HG02884 (cell line): ENCODE results near the gene TGM1.
A peak's percentile ranks its signal among the peaks of the same experiment; 100 is the strongest.

ENCODE experiments used
- ATAC-seq: cut with Tn5 transposase; IDR thresholded peaks from one replicate; pipeline ENCODE4 v1.9.1; 2021; ENCODE audit warnings: mild to moderate bottlenecking, moderate library complexity; ENCODE audit not compliant: unreplicated experiment

Gene TGM1

DNA sequence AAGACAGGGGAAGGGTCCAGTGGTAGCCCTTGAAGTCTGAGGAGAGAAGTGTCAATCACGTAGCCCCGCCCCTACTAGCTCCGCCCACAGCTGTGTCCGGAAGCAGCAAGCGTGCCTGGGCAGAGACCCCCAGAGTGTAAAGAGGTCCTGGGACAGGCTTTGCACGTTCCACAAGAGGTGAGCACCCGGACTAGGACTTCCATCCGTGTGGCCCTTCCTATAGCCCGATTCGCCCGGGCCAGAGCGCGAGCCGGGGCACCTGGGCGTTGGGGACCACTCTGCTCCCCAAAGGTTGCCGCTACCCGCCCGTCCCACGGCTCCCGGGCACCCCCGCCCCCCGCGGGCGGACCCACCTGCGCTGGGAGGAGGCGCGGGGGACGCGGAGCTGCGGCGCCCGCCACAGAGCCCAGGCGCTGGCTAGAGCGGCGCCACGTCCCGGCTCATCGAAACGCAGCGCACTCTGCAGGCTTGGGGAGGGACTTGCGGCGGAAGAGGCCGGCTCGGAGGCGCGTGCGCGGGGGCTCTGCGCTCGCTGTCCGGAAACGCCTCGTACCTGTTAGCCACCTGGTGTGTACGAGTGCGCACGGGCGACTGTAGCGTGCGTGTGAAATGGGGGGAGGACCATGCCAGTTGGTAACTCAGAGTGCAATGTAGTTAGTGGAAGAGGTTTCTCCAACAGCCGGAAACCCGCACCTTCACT, 8.3 kb upstream of the TGM1 start, which contains the start of gene RABGGTA:
RABGGTA (minus strand) TSS at position 464 of the 700 bp plus-strand sequence. CDS start 482 bp downstream, outside the sequence.
- ATAC-seq = peak; percentile 86

DNA sequence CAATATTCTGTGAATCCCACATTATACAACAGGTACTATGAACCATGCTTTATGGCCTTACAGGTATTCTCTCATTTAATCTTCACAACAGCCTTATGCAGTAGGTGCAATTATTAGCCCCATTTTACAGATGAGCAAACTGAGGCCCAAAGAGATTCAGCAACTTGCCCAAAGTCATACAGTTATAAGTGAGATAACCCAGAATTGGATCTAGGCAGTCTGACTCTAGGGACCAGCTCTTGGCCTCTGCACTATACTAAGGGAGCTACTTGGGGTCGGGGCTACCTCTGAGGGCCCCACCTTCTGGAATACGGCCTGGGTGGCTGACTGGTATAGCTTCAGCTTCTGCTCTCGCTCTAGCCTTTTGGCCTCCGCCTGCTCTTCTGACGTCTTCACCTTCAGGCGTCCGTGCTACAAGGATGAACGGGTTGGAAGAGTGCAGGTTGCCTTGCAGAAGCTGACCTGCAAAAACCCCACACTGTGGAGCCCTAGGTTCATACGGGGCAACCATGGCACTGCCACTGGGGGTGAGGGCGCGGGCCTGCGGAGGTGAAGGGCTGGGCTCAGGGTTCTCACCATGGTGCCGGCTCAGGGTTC, 7.7 kb upstream of the TGM1 start:
- no peak for ATAC-seq

DNA sequence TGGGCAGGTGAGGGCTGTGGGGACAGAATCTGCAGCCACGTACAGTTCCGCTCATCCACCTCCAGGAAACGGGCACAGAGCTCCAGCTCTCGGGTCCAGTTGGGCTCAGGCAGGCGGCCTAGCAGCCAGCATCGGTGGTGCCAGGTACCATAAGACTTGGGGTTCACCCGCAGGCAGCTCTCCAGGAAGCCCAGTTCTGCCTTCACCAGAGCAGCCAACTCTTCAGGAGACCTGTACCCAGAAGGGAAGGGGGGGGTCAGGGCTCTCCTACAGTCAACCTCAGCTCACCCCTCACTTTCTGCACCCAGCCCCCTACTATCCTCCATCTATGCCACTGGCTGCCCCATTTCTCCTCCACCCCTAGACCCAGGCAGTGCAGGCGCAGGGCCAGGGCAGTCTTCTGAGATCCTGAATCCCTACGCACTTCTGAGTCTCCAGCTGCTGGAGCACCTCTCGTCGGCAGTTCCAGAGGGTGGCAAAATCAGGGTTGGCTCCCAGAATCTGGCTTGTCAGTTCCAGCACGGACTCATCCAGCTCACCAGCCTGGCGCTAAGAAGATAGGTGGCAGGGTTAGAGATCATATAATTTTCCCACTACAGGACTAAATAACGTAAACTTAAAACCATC, 7.0 kb upstream of the TGM1 start:
- ATAC-seq = no peak

DNA sequence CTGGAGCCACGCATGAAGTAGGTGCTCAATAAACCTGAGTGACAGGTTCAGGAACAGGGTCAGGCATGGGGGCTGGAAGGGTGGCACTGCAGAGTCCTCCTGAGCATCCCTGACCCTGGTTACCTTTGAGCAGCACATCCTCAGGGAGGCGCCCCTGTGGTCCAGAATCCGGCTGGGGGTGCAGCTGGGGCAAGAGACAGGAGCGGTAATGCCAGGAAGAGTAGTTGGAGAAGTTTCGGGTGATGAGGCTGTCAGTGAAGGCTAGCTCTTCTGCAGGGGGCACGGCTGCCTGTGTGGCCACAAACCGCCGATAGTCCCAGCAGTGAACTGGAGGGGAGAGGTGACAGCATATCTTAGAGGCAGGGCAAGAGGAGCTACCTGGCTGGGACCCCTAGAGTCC, 6.4 kb upstream of the TGM1 start:
- no peak for ATAC-seq

DNA sequence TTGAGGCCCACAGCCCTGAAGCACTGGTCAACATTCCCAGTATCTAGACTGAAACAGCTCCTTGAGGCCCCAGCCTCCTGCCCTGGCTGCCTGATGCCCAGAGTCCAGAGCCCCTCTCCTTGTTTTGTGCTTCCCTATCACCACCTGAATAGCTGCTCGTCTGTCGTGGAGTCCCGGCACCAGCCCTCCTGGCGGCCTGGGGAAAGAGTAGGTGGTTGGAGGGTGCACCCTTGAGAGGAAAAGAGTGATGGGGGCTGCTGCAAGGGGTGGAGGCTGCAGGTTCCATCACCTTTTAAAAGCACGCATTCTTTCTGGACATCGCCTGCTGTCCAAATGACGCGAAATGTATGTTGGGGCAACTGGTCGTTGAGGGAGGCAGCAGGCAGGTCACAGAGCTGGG, 5.2 kb upstream of the TGM1 start:
- no peak for ATAC-seq

DNA sequence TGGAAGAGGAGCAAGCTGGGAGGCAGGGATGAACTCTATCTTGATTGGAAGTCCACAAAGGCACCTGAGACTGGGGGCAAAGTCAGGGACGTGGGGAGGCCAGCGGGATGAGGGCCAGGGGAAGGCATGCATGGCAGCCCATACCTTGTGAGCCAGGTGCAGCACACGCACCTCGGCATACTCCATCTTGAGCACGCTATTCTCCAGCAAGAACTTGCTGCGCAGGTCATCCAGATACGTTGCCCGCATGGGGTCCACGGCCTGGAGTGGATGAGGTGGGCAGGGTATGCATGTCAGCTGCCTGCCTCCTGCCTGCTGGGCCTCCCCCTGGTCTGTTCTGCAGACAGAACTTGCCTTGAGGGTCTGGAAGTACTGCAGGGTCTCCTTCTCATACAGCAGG, 4.5 kb upstream of the TGM1 start:
- no peak for ATAC-seq

DNA sequence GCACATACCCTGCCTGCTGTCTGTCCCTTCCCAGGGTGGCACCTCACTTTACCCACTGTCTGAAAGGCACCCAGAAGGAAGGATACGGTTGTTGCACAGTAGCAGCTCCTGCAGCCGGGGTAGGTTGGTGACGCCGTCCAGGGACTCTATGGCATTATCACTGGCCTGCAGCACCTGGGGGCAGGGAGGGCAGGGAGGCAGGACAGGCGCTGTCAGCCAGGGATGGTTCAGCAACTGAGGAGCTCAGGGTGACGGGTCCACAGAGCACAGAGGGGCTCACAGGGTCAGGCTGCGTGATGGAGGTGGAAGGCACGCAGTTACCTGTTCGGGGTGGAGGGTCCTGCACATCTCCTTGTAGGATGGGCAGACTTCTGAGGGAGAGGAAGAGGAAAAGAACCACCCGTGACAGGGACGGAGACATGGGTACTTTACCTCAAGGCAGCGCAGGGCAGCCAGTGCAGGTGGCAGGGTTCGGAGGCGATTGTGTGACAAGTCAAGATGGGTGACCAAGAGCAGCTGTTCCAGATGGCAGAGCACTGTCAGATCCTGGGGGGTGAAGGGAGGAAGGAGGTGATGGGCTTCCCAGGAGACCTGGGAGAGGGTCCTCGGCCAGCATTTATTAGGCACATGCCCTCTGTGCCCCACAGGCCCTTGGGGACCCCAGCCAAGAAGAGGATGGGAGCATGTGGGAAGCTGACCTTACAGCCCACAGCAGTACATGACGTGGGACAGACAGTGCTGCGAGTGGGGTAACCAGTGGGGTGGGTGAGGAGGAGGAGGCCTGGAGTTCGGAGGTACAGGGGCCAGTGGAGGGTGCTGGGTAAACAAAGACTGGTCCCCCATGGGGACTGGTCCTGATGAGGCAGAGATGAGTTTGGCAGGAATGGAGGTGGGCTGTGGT, 3.6 kb upstream of the TGM1 start:
- ATAC-seq = no peak

DNA sequence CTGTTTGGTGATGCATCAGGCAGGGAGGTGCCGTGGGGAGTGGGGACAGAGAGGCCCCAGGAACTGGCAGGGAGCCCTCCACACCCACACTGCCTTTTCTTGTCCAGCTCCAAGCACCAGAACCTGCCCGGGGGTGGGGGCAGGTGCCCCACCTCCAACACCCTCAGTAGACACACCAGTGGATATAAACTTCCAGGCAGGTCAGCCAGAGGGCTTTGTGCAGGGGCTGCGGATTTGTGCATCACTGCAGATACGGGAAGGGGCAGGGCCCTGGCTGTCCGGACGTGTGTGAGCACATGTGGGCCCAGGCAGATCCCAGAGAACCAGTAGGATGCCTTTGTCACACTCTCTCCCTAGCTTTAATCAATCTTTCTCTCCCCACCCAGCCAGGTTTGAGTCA, 1.3 kb upstream of the TGM1 start:
- ATAC-seq = no peak

DNA sequence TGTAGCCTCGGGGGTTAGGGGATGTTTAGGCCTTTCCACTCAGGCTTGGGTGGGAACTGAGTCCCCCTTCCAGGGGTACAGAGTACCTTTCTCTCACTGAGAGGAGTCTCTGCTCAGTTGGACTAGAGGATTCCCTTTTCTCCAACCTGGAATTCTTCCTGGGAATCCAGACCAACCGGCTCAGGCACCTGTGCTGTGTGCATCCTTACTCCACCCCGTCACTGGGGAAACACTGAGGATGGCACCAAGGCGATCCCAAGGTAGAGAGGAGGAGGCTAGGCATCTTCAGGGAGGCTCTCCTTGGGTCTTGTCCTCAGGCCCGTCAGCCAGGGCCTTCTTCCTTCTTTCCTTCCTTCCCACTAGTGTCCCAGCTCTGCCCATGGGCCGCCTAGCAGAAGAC, 871 bp upstream of the TGM1 start:
- ATAC-seq = no peak

DNA sequence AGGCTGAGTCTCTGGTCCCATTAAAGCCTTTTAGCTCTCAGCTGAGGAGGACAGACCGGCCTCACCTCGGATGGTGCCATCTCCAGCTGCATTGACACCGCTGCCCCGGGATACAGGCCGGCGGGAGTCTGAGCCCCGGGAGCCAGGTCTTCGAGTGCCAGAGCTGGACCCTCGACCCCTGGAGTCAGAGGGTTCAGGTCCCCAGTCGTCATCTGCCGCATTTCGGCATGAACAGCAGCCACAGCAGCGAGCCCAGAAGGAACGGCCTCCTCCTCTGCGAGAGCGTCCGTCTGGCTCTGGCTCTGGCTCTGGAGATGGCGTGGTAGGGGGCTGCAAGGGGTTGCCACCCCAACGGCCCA, 1.0 kb downstream of the TGM1 start:
- ATAC-seq = no peak

DNA sequence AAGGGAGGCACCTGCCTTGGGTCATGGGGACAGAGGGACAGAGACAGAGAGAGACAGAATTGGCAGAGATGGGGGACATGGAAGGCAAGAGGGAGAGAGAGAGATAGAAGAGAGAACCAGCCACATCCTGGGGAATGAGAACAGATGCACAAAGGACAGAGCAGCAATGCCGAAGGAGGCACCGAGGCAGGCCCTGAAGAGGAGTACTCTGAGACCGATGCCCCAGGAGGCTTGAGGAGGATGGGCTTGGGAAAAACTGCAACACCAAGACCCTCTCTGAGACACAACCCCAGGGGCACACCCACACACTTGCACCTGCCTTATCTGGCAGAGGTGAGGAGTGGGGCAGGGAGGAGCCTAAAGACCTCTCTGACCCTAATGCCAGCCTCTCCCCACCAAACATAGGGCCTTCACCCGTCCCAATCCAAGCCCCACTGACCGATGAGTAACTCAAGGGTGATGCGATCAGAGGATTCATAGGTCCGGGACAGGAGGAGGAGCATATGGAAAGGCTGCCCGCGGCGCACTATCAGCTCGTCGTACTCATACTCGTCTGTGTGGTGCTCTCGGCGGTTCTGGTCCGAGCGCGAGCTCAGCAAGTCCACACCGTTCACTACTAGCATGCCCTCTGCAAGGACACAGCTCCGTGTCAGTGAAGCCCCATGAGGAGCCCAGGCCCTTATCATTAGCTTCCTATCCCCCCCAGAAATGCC, 1.6 kb downstream of the TGM1 start:
- no peak for ATAC-seq

DNA sequence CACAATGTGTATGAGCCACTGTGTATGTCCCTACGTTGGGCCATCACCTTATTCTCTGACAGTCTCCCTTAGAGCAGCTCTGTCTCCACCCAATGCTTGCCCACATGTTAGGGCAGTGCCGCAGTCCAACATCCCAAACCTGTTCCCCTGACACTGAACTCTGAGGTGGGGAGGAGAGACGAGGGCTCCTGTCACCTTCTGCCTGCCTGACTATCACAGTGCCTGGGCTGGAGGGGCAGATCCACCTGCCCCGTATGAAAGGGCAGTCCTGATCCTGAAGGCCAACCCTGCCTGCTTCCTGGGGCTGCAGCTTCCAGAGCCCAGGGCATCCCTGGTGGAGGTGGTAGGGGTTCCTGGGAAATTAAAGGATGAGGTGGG, 2.2 kb downstream of the TGM1 start:
- no peak for ATAC-seq

DNA sequence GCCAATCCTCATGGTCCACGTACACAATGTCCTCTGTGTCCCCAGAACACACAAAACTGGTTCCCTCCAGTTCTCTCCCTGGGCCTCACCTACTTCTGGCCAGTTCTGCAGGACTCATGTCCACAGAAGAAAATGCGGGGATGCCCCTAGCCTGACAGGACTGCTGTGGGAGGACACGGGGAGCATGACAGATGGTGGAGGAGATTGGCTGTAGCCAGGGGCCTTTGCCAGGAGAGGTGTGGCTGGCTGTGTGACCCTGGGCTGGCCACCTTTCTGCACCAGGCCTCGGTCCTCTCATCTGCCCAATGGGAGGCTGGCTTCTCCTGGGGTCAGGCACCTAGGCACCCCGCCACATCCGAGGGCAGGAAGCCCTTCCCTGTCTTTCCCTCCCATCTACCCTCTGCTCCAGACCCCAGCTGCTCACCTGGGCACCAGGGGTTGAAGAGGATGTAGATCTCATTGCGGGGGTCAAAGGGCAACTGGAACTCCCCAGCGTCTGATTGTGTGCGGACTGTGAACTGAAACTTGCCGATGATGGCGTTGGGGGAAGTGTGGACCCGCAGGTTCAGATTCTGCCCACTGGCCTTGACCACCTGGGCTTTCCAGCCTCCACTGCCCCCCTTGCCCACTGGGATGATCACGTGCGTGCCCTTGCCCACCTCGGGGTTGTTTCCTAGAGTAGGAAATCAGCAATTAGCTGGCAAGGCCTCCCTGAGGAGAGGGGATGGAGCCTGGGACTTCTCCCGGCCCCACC, 2.8 kb downstream of the TGM1 start:
- ATAC-seq = no peak

DNA sequence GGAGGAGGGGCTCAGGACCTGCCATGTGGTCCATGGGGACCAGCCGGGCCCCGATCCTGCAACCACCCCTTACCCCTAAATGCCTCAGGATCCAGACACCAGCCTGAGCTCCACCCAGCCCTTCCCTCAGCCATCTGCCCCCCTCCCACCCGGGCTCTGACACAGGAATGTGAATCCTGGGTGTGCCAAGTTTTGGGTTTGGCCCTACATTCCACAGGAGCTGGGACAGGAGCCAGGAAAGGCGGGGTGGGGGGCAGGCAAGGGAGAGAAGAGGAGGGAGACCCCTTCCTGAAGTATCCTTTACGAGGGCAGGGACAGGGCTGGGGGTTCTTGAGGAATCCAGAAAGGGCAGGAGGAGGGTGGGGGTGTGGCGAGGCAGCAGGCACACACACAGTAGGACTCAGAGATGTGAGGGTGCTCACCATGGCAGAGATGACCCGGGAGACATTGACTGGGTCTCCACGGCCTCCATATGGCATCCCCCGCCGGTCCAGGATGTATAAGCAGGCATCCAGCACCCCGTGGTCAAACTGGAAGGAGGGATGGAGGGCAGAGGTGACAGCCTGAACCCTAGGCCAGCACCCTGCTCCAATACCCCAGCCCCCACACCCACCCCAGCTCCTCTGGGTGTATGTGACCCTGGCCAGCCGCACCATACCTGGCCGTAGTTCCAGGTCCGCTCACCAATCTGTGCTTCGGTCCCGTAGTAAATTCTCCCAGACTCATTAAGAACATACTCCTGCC, 3.5 kb downstream of the TGM1 start:
- no peak for ATAC-seq

DNA sequence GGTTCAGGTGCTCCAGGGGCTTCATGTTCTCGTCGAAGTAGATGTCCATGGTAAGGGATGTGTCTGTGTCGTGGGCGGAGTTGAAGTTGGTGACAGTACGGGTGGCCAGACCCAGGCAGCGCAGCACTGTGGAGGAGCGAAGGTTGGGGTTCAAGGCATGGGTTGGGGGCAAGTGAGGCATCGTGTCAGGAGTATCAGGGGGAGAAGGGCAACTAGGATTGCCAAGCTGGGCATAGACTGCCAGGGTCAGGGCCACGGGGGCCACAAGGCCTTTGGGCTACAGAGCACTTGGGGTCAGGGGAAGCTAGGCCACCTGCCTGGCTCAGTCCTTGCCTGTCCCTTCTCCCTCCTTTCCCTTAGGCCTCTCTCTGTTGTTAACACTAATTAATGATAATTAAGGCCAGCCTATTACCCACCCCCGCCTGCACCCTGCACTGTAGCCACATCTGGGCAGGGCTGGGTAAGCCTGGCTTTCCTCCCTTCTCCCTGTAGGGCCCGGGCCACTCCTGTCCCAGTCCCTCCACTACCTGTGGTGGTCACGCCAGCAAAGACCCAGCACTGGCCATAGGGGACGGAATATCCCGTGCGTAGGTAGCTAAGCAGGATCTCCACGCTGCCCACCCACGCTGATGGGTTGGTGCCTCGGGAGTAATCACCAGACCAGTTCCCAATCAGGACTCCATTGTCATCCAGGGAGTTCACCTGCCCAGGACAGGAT, 4.3 kb downstream of the TGM1 start:
- no peak for ATAC-seq

DNA sequence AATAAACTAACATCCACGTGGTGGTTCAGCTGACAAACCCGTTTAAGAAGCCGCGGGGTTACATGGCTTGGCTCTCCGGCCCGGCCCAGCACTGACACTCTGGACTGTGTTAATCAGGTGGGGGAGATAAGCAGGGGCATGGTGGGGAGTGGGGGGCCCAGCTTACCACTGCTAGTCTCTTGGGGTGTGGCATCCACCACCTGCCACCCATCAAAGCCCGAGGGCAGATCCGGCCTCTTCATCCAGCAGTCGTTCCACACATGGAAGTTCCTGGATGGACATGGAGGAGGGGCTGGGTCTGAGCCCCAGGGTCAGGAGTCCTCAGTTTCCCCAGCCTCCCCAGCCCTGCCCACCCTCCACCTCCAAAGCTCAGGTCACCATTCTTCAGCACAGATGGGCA, 4.9 kb downstream of the TGM1 start:
- ATAC-seq = no peak

DNA sequence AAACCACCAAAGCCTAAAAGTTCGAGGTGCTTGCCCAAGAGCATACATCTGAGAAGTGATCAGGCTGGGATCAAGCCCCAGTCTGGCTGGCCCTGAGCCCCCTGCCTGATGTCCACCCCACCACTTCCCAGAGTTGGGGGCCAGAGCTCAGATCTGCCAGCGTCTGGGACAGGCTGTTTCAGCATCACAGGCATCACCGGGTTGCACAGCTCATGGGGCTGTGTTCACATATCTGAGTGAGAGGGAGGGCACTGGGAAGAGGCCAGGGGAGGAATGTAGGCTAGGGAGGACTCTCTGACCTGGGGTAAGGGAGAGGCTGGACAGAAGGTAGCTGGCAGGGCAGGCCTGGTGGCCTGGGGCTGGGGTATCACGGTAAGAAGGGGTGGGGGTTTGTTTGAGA, 6.0 kb downstream of the TGM1 start:
- no peak for ATAC-seq

DNA sequence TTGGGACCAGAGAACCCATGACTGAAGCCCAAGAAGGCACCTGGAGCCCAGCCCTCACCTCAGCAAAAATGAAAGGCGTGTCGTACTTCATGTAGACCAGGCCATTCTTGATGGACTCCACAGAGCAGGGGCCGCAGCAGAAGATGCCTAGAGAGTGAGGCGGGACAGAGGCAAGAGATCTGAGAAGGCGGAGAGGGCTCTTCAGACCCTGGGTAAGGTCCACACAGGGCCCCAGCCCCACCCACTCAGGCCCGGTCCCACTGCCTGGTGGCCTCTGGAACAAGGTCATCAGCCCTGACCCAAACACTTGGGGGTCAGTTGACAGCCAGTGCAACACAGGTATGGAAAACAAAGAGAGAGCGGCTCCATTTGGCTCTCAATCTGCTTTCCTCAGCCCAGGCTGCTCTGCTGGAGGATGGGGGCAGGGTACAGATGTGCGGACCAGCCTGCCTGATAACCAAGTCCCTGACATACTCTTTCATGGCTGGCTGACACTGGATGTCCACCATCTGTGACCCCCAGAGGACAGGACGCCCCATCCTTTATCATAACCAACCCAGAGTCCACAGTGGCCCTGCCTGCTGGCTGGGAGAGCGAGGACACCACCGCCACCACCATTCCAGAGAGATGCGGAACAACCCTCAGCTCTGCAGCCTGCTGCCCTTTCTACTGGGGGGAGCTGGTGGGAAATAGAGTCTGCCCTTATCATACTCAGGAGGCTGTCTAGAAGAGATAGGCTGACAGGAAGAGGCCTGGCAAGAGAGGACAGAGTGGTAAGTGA, 6.9 kb downstream of the TGM1 start:
- no peak for ATAC-seq
